GM23338 (cell line): ENCODE measurements around the gene LNPEP. TPM values are rescaled to one million over a fixed set of nuclear protein-coding genes. Genes with fewer than 3 reads are reported as not detected.

Experiments used
- ATAC-seq: fragments of 200-7000 bp; cut with Tn5 transposase; 3 replicates; pipeline ENCODE4 v1.9.1; 2020
- DNase-seq: peaks from one replicate; pipeline ENCODE4 v3.0.0-alpha.2; 2015; ENCODE audit warnings: low spot score
- H2AFZ ChIP-seq: fragments of 200-600 bp; sonication (generic); 2 replicates; pipeline ENCODE4 v1.8.0; 2016; ENCODE audit warnings: antibody characterized with exemption, mild to moderate bottlenecking, moderate library complexity
- H3F3A ChIP-seq: fragments of 200-600 bp; sonication (generic); replicated peaks from 2 replicates; pipeline ENCODE4 v1.8.0; 2017; ENCODE audit warnings: antibody characterized with exemption, mixed run types, low read depth
- H3K27ac ChIP-seq: fragments of 200-600 bp; sonication (generic); 2 replicates; pipeline ENCODE4 v1.6.1; 2016; ENCODE audit warnings: low read depth
- H3K27me3 ChIP-seq: fragments of 200-600 bp; sonication (generic); 2 replicates; pipeline ENCODE4 v1.8.0; 2016; ENCODE audit warnings: mild to moderate bottlenecking, mixed run types, moderate library complexity; ENCODE audit not compliant: insufficient read depth
- H3K36me3 ChIP-seq: fragments of 200-600 bp; sonication (generic); 2 replicates; pipeline ENCODE4 v1.8.0; 2016; ENCODE audit warnings: mild to moderate bottlenecking; ENCODE audit not compliant: insufficient read depth
- H3K4me1 ChIP-seq: fragments of 200-600 bp; sonication (generic); 2 replicates; pipeline ENCODE4 v1.8.0; 2016; ENCODE audit warnings: mild to moderate bottlenecking, moderate library complexity; ENCODE audit not compliant: insufficient read depth
- H3K4me2 ChIP-seq: fragments of 200-600 bp; sonication (generic); 2 replicates; pipeline ENCODE4 v1.7.1; 2017; ENCODE audit warnings: mixed run types
- H3K4me3 ChIP-seq: fragments of 200-600 bp; sonication (generic); 2 replicates; pipeline ENCODE4 v1.6.1; 2016; ENCODE audit warnings: mixed run types
- H3K79me2 ChIP-seq: fragments of 200-600 bp; sonication (generic); replicated peaks from 2 replicates; pipeline ENCODE4 v1.8.0; 2017; ENCODE audit warnings: mild to moderate bottlenecking; ENCODE audit not compliant: insufficient read depth
- H3K9me2 ChIP-seq: fragments of 200-600 bp; sonication (generic); 2 replicates; pipeline ENCODE4 v1.8.0; 2017; ENCODE audit not compliant: insufficient read depth
- H4K20me1 ChIP-seq: fragments of 200-600 bp; sonication (generic); replicated peaks from 2 replicates; pipeline ENCODE4 v1.8.0; 2017; ENCODE audit warnings: mild to moderate bottlenecking; ENCODE audit not compliant: insufficient read depth
- H3K27ac Mint-ChIP-seq: 2 replicates; pipeline ENCODE4 v1.8.0; 2020; ENCODE audit warnings: inconsistent platforms, mild to moderate bottlenecking, moderate library complexity, mixed read lengths
- H3K27me3 Mint-ChIP-seq: 3 replicates; pipeline ENCODE4 v1.8.0; 2022; ENCODE audit warnings: low read depth, mild to moderate bottlenecking, moderate library complexity, mixed read lengths, inconsistent platforms; ENCODE audit not compliant: insufficient read depth, poor library complexity
- H3K36me3 Mint-ChIP-seq: 3 replicates; pipeline ENCODE4 v1.8.0; 2021; ENCODE audit warnings: low read depth, mild to moderate bottlenecking, inconsistent platforms, moderate library complexity, mixed read lengths
- H3K4me1 Mint-ChIP-seq: 3 replicates; pipeline ENCODE4 v1.8.0; 2020; ENCODE audit warnings: mild to moderate bottlenecking, inconsistent platforms, mixed read lengths
- H3K4me3 Mint-ChIP-seq: 3 replicates; pipeline ENCODE4 v1.8.0; 2021; ENCODE audit warnings: moderate library complexity, mild to moderate bottlenecking, inconsistent platforms, mixed read lengths
- H3K9me3 Mint-ChIP-seq: 3 replicates; pipeline ENCODE4 v1.8.0; 2020; ENCODE audit warnings: moderate library complexity, mild to moderate bottlenecking, inconsistent platforms, mixed read lengths
- CREB1 ChIP-seq: fragments of 250-450 bp; sonication (Bioruptor Pico); IDR thresholded peaks from 2 replicates; pipeline ENCODE4 v1.5.0; 2020; ENCODE audit warnings: low read depth, mild to moderate bottlenecking, moderate library complexity
- EZH2phosphoT487 ChIP-seq: fragments of 200-600 bp; sonication (generic); IDR thresholded peaks from one replicate; pipeline ENCODE4 v1.8.1; 2018; ENCODE audit warnings: antibody characterized with exemption; ENCODE audit not compliant: unreplicated experiment
- JUNB ChIP-seq: IDR thresholded peaks from one replicate; pipeline ENCODE4 v1.6.1; 2016; ENCODE audit warnings: antibody characterized with exemption; ENCODE audit not compliant: unreplicated experiment
- POLR2AphosphoS5 ChIP-seq: IDR thresholded peaks from 2 replicates; pipeline ENCODE4 v1.6.1; 2016; ENCODE audit warnings: antibody characterized with exemption, low read depth
- REST ChIP-seq: IDR thresholded peaks from one replicate; pipeline ENCODE4 v1.6.1; 2018; ENCODE audit warnings: antibody characterized with exemption; ENCODE audit not compliant: unreplicated experiment
- STAT1 ChIP-seq: IDR thresholded peaks from one replicate; pipeline ENCODE4 v1.6.1; 2016; ENCODE audit warnings: antibody characterized with exemption; ENCODE audit not compliant: unreplicated experiment
- ZNF331 ChIP-seq: fragments of 250-450 bp; sonication (Bioruptor Pico); IDR thresholded peaks from 2 replicates; pipeline ENCODE4 v1.5.0; 2020; ENCODE audit warnings: low read depth, mild to moderate bottlenecking, moderate library complexity
- ZNF462 ChIP-seq: fragments of 250-450 bp; sonication (Bioruptor Pico); IDR thresholded peaks from 2 replicates; pipeline ENCODE4 v1.5.0; 2020; ENCODE audit warnings: mild to moderate bottlenecking, moderate library complexity
- polyA plus RNA-seq: library from polyadenylated mRNA; unstranded; fragments of >200 nt; fragmentation: Nextera tagmentation; extraction: Ambion mirVana; gene quantifications from 2 replicates; pipeline ENCODE4 v1.2.1, GENCODE V29; 2016
- total RNA-seq: library from RNA; depleted of rRNA; stranded (reverse); fragments of >200 nt; shearing (Covaris generic); gene quantifications from 2 replicates; pipeline ENCODE4 v1.2.3, GENCODE V29; 2014

LNPEP gene
- total and polyA plus RNA-seq, 2 experiments from 2014 or later: 1.2 to 8.3 TPM

- TF ChIP-seq CREB1 (no peak), JUNB (no peak), EZH2phosphoT487 (no peak), STAT1 (no peak)
Observed at GRCh38 chr5:97056263-97056662, 120.4 kb downstream of the LNPEP start (continued).

GRCh38 chr5:97062046-97062445 is 126.2 kb downstream of the LNPEP start:
- Histone ChIP-seq H3K79me2 (no peaks in the 10 kb centered on the region), H3K4me1 (peaks cover 23% of the 10 kb centered on the region), H3K36me3 (no peaks in the 10 kb centered on the region), H3K4me3 (no peak overlapping the region), H2AFZ (peak overlapping the region; percentile 73), H3K9me2 (0 out of 2 replicates have a peak, but pooled peaks cover 4% of the 10 kb centered on the region), H3K27ac (no peak overlapping the region), H3K4me2 (no peak overlapping the region), H3K27me3 (no peaks in the 10 kb centered on the region), H3F3A (no peaks in the 10 kb centered on the region), H4K20me1 (no peaks in the 10 kb centered on the region)
- Mint-ChIP-seq H3K4me3 (no peak overlapping the region), H3K4me1 (peaks cover 25% of the 10 kb centered on the region), H3K27ac (no peak overlapping the region), H3K36me3 (no peaks in the 10 kb centered on the region), H3K27me3 (peaks cover 1% of the 10 kb centered on the region), H3K9me3 (peaks cover 7% of the 10 kb centered on the region; the same call in 1 of the 3 replicates)
- DNase-seq (peak; percentile 31), ATAC-seq (peak; percentile 74)
- TF ChIP-seq POLR2AphosphoS5 (no peak), ZNF462 (no peak), REST (no peak), EZH2phosphoT487 (no peak), ZNF331 (CRISPR knock-in tag) (no peak), STAT1 (no peak), CREB1 (no peak)
